ENCODE results near the gene RAB11FIP5. TPM values are rescaled to one million over a fixed set of nuclear protein-coding genes. Genes with fewer than 3 reads are reported as not detected.

RAB11FIP5 gene
- total RNA-seq, 1 experiment from 2014 or later, result 20.8 TPM

GRCh38 chr2:73117441-73117840 is 4.7 kb upstream of the RAB11FIP5 start:
- ChIA-PET RAD21 (ENCODE audit: low non-redundant PET in 1 of 2, low total read pairs in 2 of 2, uncharacterized antibody in 2 of 2, unreplicated experiment in 2 of 2) (no interaction called here), POLR2A (no interaction called here), CTCF (no interaction called here)
- no peaks in the 10 kb centered on the region for H4K20me1 ChIP-seq (ENCODE audit: insufficient read depth)
- no peak overlapping the region for H2AFZ ChIP-seq (ENCODE audit: low read depth, low read length, poor library complexity, severe bottlenecking)
- no peaks in the 10 kb centered on the region for H3K79me2 ChIP-seq (ENCODE audit: insufficient read depth, low read length)
- intact Hi-C loops (cut with micrococcal nuclease), result no loop called here
- no peaks in the 10 kb centered on the region for H3K9me3 ChIP-seq (ENCODE audit: control insufficient read depth in 1 of 2, insufficient read depth in 1 of 2, low read depth in 1 of 2, low read length in 2 of 2)
- H3K4me2 ChIP-seq (ENCODE audit: low read length), result no peak overlapping the region
- no TSS peak for BruUV-seq (replicated peaks)
- no peak for TF ChIP-seq MAX (IDR thresholded peaks at IDR 0.05)
- TF ChIP-seq SIN3A (IDR thresholded peaks at IDR 0.05; ENCODE audit: low read depth), result no peak
- TF ChIP-seq ELF1 (IDR thresholded peaks at IDR 0.05; ENCODE audit: borderline replicate concordance, low read depth), result no peak
- no peak for TF ChIP-seq ZBTB33 (IDR thresholded peaks at IDR 0.05; ENCODE audit: extremely low read depth, insufficient replicate concordance, low read length)
- TF ChIP-seq RAD21 (IDR thresholded peaks at IDR 0.05; ENCODE audit: low read depth), result no peak
- TF ChIP-seq CEBPB (IDR thresholded peaks at IDR 0.05; ENCODE audit: low read depth), result no peak
- TF ChIP-seq JUND (IDR thresholded peaks at IDR 0.05), result no peak
- TF ChIP-seq ZNF274 (IDR thresholded peaks at IDR 0.05; ENCODE audit: low read depth, low read length), result no peak
- no peak for TF ChIP-seq REST (IDR thresholded peaks at IDR 0.05; ENCODE audit: low read depth)
- no peak for TF ChIP-seq YY1 (IDR thresholded peaks at IDR 0.05; ENCODE audit: extremely low read depth, insufficient replicate concordance, low read depth, low read length)
- no peak for TF ChIP-seq TCF7L2 (IDR thresholded peaks at IDR 0.05; ENCODE audit: borderline replicate concordance, extremely low read depth, insufficient read depth, insufficient read length)
- no peak for TF ChIP-seq SRF (IDR thresholded peaks at IDR 0.05; ENCODE audit: low read depth)
- no peak for TF ChIP-seq EGR1 (IDR thresholded peaks at IDR 0.05; ENCODE audit: low read depth)
- TF ChIP-seq POLR2AphosphoS5 (IDR thresholded peaks at IDR 0.05; ENCODE audit: low read depth, low read length), result no peak
- no peak for TF ChIP-seq POLR2A (IDR thresholded peaks at IDR 0.05; ENCODE audit: borderline replicate concordance, extremely low read depth, insufficient read depth, insufficient read length)
- peaks cover 7 to 12% of the 10 kb centered on the region in 2 experiments; a peak in 3 of 4 replicates for H3K4me1 ChIP-seq (ENCODE audit: control insufficient read depth in 1 of 2, insufficient read depth in 2 of 2, low read length in 2 of 2)
- no peak for ATAC-seq
- H3K27ac ChIP-seq (ENCODE audit: low read depth, low read length), result no peak overlapping the region
- no peak for DNase-seq (ENCODE audit: low read depth, low spot score)
- no peaks in the 10 kb centered on the region for H3K9me2 ChIP-seq (ENCODE audit: insufficient read depth)
- H3K36me3 ChIP-seq (ENCODE audit: control insufficient read depth in 1 of 2, insufficient read depth in 2 of 2, low read length in 2 of 2), result no peaks in the 10 kb centered on the region
- H3K9ac ChIP-seq (ENCODE audit: low read length), result no peak overlapping the region
- H3K27me3 ChIP-seq (ENCODE audit: insufficient read depth, low read length), result no peaks in the 10 kb centered on the region
- H3K4me3 ChIP-seq (replicated peaks in 1 of 2; ENCODE audit: low read depth in 1 of 2, low read length in 2 of 2), result no peak overlapping the region

Measured in HCT116 (cell line).